Nucleus accumbens (tissue), 56 donors: Measurements from ENCODE around the gene LRRC26.
"Not testable (repeated sequence)": the region's sequence is repeated elsewhere in the genome, so short reads cannot be mapped to it uniquely, and the experiment has no call there.

Experiments
- DNase-seq, 56 donors: peaks; one replicate each; lab custom pipeline; 2025; lab: John Stamatoyannopoulos, UW

The LRRC26 gene

DNA sequence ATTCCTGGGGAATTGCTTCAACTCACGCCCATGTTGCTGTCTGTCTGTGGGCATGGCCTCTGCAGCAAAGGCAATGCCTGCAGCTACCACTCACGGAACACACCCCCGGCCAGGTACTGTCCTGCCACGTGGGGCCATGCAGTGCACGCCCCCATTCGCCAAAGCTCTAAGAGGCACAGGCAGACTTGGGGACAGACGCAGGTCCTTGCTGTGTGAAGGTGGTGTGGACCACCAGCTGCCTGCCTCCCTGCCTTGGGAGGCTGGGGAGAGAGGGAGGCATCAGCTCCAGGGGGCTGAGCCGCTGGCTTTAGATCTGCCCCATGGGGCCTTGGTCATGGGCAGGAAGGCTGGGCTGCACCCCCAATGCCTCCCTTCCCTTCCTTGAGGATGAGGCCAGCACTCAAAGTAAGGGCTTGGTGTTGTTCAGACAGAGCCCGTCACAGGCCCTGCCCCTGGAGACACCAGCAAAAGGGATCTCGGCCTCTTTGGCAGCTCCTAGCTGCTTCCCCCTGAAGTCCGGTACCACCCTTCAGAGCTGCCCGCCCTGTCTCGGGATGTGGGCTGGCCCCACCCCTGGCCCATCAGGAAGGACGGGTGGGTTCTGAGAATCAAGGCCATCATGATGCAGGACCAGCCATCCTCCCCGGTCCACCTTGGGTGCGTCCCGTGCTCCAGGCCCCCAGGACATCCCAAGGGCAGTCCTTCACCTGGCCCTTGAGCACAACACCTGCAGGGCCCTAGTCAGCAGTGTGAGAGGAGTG, 28.6 kb downstream of the LRRC26 start:
- no peak for DNase-seq

DNA sequence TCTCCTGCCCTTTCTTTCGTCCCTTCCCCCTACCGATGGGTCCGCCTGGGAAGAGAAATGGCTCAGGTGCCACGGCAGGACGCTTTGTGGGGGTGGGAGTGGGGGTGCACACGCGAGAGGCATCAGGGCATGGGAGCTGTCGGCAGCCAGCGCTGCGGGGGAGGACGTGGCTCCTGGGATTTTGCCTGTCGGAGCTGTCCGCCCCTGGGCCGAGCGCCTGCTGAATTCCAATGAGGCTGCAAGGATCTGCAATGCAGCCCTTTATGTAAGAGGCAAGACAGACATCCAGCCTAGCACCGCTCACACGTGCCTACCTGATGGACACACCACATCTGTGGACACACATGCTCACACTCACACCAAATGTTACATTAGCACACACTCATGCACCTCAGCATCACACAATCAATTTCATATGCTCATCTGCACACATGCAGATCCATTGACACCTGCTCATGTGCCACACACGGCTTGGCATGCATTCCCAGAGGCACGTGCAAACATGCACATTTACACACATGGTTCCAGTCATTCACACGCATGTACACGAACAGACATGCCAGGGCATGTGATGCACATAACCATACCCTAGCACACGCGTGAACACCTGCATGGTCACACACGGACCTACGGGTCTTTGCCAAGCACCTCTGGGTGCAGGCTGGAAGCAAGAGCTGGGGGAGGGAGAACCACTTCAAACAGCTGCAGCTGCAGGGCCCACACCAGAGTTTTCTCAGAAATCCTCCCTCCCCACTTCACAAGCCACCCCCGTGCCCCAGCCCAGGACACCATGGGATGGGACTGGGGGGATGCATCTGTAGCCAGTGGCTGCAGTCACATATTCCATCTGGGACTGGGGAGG, 29.5 kb downstream of the LRRC26 start:
- peak in 34 of 56 donors; percentile 15 to 82 (median 42) for DNase-seq

DNA sequence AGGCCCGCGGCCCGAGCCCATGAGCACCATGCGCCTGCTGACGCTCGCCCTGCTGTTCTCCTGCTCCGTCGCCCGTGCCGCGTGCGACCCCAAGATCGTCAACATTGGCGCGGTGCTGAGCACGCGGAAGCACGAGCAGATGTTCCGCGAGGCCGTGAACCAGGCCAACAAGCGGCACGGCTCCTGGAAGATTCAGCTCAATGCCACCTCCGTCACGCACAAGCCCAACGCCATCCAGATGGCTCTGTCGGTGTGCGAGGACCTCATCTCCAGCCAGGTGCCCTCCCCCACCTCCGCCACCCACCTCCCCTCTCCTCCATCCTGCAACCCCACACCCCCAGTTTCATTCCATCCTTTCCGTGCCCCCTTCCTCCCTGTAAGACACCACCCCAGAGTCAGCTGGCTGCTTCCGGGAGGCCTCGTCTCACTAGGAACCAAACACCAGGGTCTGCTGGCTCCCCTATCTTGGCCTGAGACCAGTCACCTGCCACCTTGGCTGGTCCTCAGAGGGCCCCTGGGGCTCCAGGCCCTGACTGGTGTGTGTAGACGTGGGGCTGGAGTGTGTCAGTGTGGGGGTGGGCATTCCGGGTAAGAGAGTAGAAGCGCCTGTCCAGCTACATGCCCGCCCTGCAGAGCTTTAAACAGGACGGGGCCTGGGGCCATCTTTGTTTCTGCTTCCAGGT, 30.2 kb downstream of the LRRC26 start:
- DNase-seq = no peak

DNA sequence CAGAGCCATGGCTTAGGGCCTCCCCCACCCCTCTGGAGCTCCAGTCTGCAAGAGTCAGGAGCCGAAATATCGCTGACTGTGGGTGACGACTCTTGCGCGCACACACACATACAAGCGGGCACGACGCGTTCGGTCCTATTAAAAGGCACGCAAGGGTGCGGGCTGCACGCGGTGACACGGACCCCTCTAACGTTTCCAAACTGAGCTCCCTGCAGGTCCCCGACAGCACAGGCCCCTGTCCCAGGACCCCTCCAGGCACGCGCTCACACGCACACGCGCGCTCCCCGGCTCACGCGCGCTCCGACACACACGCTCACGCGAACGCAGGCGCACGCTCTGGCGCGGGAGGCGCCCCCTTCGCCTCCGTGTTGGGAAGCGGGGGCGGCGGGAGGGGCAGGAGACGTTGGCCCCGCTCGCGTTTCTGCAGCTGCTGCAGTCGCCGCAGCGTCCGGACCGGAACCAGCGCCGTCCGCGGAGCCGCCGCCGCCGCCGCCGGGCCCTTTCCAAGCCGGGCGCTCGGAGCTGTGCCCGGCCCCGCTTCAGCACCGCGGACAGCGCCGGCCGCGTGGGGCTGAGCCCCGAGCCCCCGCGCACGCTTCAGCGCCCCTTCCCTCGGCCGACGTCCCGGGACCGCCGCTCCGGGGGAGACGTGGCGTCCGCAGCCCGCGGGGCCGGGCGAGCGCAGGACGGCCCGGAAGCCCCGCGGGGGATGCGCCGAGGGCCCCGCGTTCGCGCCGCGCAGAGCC, 31.0 kb downstream of the LRRC26 start, which contains the start of gene GRIN1:
Gene GRIN1 (plus strand): TSS at position 433 of the 746 bp plus-strand sequence. CDS start 333 bp downstream, outside the sequence.
- DNase-seq = peak in 36 of 56 donors; percentile 21 to 85 (median 58)

DNA sequence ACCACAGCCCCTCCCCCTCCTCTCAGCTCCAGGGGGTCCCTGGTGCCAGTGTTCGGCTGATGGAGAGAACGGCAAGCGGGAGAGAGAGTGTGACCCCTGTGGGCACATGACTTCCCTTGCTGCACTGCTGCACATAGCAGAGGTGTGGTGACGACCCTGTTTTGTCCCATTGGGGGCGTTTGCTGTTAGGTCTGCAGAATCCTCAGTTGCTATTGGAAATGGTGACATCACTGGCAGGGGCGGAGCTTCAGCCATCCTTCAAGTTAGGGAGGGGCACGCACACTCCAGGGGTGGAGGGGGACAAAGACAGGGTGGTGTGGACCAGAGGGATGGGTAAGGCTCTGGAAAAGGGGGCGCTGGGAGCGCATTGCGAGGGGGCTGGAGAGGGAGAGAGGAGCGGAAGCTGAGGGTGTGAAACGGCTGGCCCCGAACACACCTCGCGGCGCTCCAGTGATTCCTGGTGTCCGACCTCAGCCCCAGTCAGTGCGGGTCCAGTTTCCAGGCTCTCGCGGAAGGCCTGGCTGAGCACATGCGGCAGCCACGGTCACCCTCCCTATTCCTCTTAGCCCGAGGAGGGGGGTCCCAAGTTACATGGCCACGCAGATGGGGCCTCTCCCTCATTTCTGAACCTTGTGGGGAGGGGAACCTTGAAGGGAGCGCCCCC, 31.7 kb downstream of the LRRC26 start:
- peak in 40 of 56 donors; percentile 14 to 88 (median 60) for DNase-seq

DNA sequence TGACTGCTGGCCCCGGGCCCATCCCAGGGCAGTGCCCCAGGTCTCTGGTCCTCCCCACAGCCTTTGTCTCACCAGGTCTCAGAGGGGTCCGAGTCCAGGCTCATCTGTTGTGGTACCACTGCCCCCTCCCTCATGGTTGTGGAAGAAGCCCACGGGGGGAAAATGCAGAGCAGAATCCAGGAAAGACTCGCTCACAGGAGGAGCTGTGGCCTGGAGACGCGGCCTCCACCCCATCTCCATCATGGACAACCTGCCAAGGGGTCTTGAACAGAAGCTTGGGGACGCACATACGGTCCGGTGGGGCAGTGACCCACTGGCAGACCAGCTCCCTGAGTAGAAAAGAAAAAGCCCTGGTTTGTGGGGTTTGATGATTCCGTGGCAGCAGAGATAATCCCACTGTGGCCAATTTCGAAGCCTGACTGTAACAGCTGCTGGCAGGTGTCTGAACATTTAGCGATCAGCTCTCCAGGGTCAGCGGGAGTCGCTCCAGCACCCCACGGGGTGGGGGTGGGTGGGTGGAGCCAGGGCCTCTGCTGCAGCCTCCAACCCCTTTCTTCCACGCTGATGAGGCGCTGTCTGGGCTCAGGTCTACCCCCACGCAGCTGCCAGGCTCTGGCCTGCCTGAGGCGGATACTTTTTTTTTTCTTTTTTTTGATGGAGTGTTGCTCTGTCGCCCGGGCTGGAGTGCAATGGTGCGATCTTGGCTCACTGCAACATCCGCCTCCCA, 32.8 kb downstream of the LRRC26 start:
- no peak for DNase-seq

DNA sequence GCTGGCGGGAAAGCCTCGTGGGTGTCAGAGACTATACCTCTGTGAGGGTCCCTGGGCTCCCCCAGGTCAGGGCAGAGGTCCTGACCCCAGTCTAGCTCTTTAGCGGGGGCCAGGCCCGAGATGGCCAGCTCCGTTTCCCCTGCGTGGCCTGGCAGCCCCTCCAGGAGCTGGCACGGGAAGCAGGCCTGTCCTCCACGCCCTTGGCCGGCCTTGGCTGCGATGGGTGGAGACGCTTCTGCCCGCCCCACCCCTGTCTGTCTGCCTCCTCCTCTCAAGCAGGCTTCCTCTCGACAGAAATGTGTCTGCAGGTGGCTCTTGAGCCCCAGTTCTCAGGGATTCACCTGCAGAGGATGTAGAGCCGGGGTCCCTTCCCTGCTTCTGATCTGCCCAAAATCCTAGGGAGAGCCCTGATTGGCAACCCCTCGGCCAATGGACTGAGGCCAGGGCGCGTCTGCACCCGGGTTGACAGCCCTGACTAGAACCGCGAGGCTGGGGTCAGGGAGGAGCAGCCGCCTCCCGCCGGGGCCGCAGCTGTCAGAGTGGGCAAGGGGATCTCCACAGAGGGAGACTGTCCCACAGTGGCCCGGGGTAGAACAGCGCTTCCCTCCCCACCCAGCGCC, 33.5 kb downstream of the LRRC26 start:
- no peak for DNase-seq

DNA sequence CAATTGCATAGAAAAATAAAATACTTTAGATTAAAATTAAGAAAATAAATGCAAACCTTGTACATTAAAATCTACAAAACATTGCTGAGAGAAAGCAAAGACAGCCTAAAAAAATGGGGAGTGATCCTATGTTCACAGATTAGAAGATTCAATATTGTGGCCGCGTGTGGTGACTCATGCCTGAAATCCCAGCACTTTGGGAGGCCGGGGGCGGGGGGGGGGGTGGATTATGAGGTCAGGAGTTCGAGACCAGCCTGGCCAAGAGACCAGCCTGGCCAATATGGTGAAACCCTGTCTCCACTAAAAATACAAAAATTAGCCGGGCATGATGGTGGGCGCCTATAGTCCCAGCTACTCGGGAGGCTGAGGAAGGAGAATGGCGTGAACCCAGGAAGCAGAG, 34.7 kb downstream of the LRRC26 start:
- DNase-seq = not testable (repeated sequence)

DNA sequence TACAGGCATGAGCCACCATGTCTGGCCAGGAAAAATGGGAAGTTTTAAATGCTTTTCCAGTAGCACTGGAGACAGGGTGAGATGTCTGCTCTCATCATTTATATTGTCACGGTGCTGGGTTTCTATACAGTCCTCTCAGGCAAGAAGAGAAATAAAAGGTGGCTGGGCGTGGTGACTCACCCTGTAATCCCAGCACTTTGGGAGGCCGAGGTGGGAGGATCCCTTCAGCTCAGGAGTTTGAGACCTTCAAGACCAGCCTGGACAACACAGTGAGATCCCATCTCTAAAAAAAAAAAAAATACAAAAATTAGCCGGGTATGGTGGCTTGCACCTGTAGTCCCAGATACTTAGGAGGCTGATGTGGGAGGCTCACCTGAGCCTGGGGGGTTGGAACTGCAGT, 35.7 kb downstream of the LRRC26 start:
- no peak for DNase-seq

DNA sequence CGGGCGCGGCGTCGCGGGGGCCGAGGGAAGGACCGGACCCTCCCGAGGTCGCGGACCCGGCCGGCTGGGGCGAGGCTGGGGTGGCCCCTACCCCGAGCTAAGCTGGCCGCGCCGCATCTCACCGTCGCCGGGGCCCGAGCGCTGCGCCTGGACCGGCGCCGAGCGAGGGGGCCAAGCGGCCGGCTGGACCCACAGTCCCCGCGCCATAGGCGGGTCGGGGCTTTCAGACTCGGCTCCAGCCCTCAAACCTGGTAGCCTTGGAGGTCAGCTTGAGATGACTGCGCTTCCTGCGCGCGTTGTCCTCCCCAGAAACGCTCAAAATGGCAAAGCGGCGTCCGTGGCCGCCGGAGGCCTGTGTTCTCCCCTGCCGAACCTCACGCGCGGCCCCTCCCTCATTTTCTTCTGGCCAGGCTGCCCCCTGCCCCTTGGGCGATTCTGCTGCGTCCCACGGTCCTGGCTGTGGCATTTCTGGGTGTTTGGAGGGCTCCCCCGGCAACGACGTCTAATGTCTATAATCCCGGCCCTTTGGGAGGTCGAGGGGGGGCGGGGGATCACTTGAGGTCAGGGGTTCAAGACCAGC, 39.6 kb downstream of the LRRC26 start:
- no peak for DNase-seq

DNA sequence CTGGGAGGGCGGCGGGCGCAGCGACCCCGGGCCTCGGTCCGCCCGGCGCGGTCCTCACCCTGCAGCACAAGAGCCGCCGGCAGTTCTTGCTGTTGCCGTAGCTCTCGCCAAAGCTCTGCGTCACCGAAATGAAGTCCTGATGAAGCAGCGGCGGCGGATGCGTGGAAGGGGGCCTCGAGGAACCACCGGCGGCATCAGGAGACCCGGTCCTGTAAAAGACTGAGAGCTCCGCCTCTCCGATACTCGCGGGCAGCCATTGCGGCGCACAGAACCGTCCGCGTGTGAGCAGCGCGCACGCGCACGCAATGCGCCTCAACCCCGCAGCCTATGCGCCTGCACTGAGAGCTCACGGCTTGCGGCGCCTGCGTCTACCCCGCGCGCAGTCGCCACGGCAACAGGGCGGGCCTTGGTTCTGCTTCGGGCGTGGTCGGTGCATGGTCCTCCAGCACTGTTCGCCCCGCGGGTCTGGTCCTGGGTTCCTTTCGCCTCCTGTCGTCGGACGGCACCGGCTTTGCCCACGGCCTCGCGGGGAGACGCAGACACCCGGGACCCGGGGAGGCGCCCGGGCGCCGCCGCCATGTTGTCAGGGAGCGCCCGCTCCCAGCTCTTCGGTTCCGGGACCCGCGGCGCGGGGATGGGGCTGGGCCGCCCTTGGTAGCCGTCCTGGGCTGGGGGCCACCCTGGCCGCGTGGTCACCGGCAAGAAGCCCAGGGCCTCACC, 40.2 kb downstream of the LRRC26 start:
- peak in 53 of 56 donors; percentile 24 to 93 (median 73) for DNase-seq

DNA sequence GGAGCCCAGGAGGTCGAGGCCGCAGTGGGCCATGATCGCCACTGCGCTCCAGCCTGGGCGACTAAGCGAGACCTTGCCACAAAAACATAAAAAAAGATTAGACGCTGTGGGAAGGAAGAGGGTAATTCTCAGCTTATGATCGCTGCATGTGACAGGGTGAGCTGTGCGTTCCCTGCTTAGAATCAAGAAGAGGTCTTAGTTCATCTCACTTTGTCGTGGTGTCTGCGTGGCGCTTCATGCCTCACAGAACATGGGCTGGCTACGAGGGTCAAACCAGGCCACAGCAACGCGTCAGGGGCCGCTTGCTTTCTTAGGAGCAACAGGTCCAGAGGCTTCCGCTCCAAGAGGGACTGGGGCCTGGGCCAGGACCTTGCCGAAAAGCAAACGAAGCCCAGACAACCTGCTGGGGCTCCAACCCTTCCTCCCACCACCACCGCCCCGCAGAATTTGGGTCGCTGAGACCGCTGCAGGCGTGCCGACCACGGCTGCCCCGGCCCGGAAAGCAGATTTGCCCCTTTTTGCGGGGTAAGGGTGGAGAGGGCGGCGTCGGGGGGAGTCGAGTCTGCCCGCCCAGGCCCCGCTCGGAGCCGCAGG, 40.9 kb downstream of the LRRC26 start:
- DNase-seq = no peak

DNA sequence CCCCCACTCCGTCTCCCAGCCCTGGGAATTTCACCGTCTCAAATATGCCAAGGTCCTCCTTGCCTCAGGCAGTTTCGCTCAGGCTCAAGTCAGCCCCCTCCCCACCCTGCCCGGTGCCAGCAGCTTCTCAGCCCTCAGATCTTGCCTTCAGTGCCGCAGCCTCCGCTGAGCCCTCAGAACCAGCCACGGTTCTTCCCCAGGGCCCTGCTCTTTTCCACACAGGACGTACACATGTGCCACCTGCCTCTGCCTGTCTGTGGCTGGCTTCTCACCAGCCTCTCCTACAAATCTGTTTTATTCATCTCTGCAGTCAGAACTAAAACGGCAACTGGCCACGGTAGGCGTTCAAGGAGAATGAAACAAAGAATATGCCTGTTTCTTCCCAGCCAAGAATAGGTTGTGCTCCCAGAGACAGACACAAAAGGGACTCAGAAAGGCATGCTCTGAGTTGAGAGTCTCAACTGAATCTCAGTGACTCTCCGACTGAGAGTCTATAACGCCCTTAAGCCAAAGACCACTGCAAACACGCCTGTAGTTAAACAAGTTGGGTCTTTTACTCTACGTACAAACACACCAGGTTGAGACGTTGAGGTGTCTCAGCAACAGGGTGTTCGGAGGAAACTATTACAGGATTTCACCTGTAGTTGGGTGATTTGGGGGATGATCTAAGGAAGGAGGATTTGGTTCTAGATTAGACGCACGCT, 41.5 kb downstream of the LRRC26 start:
- DNase-seq = no peak

DNA sequence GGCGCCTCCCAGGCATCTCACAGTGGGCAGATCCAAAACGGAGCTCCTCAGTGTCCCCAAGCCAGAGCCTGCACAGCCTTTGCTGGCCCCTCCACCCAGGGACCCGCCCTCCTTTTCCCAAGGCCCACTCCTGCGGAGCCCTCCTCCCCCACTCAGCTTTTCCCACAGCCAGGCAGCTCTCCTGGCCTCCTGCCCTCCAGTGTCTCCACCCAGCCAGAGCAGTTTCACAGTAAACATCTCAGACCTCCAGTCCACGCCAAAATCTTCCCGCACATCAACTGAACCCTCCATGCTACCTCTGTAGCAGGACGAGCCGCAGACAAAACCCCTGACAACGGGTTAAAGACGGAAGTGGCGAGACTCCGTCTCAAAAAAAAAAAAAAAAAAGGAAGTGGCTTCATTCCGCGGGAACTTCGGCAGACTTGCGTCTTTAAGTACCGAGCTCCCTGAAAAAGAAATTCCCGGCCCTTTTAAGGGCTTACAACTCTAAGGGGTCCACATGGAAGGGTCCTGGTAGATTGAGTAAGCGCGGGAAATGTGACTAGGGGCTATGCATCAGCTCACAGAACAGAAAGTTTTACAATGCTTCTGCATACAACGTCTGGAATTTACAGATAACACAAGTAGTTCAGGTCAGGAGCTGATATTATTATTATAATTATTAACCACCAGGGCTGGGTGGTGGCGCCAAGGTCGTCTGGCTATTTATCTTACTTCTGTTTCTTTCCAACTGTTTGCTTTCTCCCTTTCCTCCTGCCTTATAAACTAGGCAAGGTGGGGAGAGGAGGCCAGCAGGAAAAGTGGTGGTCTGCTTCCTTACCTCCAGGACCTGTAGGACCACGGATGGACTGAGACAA, 42.3 kb downstream of the LRRC26 start:
- DNase-seq = no peak

DNA sequence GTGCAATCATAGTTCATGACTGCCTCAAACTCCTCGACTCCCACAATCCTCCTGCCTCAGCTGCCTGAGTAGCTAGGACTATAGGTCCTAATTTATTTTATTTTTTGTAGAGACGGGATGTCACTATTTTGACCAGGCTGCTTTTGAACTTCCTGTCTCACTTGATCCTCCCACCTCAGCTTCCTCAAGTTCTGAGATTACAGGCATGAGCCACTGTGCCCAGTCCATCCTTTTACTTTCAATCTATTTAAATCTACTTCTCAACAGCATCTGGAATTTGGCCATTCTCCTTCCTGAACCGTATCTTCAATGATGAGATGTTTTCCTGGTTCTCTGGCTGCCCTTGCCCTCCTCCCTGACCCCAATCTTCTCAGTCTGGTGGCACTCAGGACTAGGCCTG, 43.1 kb downstream of the LRRC26 start:
- no peak for DNase-seq
